ENCODE measurements around the gene SNRPD3. TPM values are rescaled to one million over a fixed set of nuclear protein-coding genes. Genes with fewer than 3 reads are reported as not detected.
"Not testable (repeated sequence)": the region's sequence is repeated elsewhere in the genome, so short reads cannot be mapped to it uniquely, and the experiment has no call there.

SNRPD3 gene
- polyA plus RNA-seq, 3 donors: 221 to 231 (median 227) TPM

DNA sequence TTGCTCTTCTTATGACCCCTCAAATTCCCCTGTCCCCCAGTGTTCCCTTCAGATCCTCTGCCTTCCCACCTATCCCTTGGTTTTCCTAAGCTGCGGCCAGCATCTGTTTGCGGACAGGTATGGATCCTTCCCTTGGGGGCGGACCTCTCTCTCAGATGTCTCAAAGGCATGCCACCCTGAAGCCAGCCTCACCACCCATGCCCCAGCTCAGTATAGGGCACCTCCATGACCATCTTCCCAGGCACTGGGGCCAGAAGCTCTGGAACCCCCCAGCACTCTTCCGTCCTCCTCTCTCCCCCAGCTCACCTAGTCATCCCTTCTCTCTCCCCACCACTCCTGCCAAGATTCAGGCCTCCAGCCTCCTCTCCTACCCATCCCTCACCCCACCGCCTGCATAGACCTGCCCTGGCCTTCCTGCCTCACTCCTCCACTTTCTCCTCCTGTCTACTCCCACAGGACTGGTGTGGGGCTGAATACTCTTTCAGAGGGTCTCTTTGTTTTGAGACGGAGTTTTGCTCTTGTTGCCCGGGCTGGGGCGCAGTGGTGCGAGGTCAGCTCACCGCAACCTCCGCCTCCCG lies 34.9 kb downstream of the SNRPD3 start:
- no peak for DNase-seq (ENCODE audit: low read depth in 3 of 3, low spot score in 2 of 3)

DNA sequence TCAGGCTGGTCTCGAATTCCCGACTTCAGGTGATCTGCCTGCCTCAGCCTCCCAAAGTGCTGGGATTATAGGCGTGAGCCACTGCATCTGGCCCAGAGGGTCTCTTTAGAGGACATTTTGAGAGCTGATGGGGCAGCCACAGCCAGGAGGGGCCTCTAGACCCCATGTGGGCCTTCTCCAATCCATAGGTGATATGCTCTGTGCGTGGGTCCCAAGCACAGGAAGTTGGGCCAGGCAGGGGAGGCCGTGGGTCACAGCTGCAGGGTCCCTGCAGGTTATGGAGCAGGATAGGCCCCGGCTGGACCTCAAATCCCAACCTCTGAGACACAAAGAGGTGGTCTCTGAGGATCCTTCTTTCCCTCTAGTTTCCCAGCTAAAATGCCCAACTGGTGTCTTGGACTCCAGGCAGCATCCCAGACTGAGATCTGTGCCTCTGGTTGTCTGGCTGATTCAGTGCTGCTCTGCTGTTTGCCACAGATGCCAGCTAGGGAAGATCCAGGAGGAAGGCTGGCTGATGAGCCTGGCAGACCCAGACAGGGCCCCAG lies 35.6 kb downstream of the SNRPD3 start:
- no peak for DNase-seq (ENCODE audit: low read depth in 3 of 3, low spot score in 2 of 3)

DNA sequence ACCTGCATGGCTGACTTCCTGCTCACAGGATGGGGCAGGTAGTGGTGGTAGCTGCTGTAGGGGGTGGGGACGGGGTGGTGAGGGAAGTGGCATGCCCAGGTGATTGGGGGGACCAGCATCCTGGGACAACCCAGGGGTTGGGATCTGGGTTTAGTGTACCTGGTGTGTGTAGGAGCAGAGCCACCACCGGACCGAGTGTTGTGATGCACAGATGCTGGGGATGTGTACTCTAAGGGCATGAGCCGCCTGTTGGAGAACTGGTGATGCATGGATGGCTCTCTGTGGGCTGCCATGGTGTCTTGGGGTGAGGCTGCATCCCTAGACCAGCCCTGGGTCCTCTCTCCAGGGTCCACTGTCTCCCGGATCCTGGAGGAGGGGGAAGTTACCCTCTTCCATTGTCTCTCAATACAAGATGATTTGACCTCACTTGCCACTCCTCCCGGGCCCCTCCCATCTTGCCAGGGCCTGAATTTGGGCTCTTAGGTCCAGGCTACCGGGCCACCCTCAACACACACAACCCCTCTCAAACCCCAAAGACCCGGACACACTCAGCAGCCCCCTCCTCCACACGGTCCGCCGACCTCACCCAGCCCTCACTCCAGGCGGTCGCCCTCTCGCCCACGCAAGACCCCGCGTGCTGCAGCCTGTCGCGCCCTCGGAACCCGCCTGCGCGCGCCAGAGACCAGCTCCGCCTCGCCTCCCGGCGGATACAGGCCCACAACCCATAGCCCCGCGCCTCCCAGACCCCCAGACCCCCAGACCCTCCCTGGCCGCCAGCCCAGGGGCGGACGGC lies 36.5 kb downstream of the SNRPD3 start:
- DNase-seq (ENCODE audit: low read depth in 3 of 3, low spot score in 2 of 3): no peak

DNA sequence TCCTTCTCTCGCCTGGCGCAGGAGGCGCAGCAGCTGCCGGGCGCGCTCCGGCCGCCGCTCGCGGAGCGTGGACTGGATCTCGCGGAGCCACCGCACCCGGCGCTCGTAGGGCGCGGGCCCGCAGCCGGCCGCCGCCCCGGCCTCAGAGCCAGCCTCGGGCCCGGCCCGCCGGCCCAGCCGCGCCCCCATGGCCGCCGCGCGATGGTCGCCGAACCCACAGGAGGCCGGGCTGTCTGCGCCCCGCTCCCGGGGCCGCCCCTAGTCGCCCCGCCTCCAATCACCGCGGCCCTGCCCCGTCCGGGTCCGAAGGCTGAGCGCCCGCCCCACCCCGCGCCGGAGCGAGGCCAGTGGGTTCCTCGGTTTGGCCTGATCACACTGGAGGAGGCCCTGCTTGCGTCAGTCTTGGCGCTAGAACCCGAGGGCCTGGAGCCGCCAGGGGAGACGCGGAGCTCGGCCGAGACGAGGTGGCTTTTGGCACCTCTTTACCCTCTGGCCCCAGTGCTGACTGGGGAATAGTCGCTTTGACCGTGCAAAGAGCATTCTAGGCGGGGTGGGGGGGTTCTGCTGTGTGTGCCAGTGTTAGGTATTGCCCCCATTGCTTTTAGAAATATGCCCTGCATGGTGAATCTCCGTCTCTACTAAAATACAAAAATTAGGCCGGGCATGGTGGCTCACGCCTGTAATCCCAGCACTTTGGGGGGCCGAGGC lies 37.2 kb downstream of the SNRPD3 start, which contains the start of gene LRRC75B:
TSS of gene LRRC75B (minus strand) at position 223 of the 708 bp plus-strand sequence. CDS start at position 189, 34 bp downstream.
- DNase-seq (ENCODE audit: low read depth in 3 of 3, low spot score in 2 of 3): peak in 2 of 3 donors; percentile 59 to 66

DNA sequence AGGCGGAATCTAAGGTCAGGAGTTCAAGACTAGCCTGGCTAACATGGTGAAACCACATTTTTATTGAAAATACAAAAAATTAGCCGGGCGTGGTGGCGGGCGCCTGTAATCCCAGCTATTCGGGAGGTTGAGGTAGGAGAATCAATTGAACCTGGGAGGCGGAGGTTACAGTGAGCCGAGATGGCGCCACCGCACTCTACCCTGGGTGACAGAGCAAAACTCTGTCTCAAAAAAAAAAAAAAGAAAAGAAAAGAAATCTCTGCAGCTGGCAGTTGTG lies 37.7 kb downstream of the SNRPD3 start:
- not testable (repeated sequence) for DNase-seq (ENCODE audit: low read depth in 3 of 3, low spot score in 2 of 3)

DNA sequence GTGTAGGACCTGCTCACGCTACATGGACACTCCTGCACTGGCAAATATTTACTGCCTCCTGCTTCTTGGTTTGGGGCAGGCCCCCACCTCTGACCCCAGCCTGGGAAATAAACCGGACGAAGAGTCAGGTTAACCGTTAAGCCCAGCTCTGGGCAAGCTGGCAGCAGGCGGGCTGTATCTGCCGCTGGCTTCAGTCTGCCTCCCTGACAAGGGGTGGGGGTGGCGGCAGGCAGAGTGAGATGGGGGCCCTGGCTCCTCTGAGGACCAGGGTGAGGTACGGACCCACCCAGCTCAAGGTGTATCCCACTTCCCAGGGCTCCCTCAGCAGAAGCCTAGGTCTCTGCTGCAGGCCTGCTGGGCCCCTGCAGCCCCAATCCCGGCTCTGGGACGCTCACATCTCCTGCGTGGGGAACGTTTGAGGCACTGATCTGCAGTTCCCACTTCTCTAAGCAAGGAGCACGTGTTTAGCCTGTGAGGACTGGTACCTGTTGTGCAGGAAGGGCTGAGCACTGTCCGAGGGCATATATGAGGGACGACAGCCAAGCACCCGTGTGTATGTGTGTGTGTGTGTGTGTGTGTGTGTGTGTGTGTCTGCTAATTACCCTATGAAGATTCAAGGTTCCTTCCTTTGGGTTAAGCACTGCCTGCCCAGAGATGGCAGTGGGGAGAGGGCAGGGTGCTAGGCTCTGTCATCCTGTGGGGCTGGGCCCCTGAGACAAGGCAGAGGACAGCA lies 38.2 kb downstream of the SNRPD3 start:
- DNase-seq (ENCODE audit: low read depth in 3 of 3, low spot score in 2 of 3): no peak

DNA sequence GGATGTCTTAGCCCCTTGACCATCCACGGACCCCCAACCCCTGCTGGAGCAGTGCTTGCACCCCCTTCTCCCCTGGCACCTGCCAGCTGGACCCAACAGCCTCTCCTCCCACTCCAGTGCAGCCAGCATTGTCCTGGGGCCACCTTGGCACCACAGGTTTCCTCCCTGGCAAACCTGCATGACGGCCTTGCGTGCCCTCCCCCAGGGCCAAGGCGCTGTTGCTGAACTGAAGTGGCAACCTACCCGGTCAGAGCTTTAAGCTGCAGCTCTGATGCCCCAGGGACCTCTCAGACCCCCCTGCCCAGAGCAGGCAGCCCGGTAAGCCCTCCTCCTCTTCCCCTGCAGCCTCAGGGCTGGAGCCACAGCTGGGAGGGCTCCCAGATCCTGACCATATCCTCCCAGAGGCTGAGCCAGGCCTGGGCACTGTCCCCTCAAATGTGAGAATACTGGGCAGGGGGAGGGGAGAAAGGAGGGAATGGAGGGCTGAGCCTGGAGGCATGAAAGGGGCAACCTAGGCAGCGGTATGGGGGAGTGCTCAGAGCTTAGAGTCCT lies 38.8 kb downstream of the SNRPD3 start:
- DNase-seq (ENCODE audit: low read depth in 3 of 3, low spot score in 2 of 3): no peak

DNA sequence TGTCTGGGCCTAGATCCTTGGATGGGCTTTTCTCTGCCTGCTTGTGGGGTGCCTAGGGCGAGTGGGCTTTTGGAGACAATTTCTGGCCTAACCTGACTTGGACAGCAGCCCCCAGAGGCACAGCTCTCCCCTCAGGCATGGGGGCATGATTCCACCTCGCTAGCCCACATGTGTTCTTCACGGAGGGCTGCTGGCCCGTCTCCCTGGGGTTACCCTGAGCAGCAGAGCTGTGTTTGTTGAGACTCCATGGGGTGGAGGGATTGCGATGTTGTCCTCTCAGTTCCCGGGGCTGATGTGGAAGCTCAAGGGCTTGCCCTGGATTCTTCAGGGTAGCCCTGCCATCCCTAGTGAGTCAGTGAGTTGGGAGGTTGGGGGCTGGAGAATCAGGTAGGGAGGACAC lies 39.4 kb downstream of the SNRPD3 start:
- no peak for DNase-seq (ENCODE audit: low read depth in 3 of 3, low spot score in 2 of 3)

DNA sequence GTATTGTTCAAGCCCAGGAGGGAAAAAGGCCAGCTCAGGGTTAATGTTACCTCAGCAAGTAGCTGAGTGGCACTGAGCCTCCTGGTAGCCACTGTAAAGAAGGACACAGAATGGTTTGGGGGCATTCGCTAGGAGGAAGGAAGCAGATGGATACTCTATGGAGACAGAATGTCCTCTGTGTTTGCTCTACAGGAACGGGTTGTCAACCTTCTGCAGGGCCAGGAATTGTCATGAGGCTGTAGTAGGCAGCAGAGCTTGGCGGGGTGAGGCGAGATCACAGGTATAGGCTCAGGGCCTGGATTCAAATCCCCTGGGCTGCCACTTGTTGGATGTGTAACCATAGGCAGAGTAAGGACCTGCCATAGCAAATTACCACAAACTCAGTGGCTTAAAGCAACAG lies 40.1 kb downstream of the SNRPD3 start:
- DNase-seq (ENCODE audit: low read depth in 3 of 3, low spot score in 2 of 3): no peak

DNA sequence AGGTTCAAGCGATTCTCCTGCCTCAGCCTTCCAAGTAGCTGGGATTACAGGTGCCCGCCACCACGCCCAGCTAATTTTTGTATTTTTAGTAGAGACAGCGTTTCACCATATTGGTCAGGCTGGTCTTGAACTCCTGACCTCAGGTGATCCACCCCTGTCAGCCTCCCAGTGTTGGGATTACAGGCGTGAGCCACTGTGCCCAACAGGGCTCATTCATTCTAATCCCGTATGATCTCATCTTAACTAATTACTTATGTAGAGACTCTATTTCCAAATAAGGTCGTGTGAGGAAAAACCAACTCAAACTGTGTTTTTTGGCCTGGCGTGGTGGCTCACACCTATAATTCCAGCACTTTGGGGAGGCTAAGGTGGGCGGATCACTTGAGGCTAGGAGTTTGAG lies 41.3 kb downstream of the SNRPD3 start:
- DNase-seq (ENCODE audit: low read depth in 3 of 3, low spot score in 2 of 3): not testable (repeated sequence)

DNA sequence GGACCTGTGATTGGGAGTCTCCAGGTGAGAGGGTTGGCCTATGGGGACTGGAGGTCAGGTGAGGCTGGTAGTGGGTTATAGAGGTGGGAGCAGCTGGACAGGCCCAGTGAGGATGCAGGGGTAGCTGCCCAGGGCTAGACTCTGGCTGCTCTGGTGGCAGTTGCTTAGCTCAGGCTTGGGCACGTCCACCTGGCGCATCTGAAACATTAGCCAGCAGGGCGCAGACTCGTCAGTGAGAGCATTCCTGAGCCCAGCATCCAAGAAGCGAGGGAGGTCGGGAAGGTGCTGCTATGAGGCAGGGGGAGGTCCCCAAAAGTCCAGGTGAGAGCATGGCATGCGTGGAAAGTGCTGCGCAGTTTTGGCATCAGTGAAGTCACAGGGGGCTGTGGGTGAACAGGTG lies 43.7 kb downstream of the SNRPD3 start:
- DNase-seq (ENCODE audit: low read depth in 3 of 3, low spot score in 2 of 3): no peak

DNA sequence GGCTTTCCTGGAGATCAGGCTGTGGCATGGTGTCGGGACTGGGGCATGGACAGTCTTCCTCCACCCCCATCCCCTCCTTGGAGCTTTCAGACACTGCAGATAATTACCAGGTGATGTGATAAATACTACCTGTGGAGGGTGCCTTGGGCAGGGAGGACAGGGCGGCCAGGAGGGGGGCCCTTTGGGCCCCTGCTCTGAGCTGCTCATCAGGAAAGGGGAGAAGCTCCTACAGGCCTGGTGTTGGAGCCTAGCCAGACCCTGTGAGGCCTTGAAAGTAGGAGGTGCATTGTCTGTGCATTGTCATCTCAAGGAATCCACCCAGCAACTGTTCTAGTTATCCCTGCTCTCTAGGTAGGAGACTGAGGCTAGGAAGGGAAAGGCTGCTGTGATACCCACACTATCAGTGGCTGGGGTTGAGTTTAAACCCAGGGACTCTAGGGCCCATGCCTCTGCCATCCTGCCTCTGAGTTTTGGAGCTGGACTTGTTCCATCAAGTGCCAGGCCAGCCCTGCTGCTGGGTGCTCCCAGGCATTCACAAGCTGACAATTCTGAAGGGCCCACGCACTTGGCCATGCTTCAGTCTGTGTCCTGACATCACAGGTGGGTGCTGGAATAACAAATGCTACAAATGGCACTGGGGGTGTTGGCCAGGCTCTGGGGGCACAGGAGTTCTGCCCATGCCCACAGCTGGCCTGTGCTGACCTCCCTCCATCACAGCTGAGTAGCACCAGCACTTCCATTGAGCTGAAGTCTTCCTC lies 44.3 kb downstream of the SNRPD3 start:
- not testable (repeated sequence) for DNase-seq (ENCODE audit: low read depth in 3 of 3, low spot score in 2 of 3)

DNA sequence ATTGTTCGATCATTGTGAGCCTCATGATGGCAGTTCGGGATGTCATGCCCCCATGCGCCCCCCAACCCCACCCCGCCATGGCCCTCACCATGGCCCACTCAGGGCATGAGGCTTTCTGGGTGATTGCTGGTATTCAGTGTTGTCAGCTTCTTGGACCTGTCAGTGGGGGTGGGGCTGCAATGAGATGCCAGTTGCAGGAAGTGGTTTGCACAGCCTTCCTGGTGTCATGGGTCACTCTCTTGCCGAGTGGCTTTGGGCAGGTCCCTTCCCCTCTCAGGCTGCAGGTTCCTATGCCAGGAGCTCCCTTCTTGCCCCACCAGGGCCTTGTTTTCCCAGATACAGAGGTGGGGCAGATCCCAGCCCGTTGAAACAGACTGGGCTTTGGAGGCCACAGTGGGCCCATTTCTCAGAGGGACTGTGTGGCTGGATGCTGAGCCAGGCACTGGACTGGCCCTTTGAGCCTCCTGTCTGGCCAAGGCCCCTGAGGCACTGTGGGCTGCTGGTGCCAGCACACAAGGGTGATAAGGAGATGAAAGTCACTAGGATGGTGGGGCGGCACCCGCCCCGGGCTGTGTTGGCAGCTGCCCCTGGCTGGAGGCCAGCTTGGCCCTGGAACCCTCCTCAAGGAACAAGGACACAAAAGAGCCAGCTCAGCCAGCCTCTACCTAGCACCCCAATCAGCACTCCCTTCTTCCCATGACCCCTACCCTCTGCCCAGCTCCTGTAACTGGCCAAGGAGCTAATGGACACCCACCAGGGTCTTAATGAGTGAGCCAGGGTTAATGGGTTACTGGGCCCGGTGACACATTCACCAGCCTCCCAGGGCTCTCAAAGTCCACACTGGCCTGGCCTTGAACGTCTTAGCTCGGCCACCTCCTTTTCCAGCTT lies 45.7 kb downstream of the SNRPD3 start:
- no peak for DNase-seq (ENCODE audit: low read depth in 3 of 3, low spot score in 2 of 3)

DNA sequence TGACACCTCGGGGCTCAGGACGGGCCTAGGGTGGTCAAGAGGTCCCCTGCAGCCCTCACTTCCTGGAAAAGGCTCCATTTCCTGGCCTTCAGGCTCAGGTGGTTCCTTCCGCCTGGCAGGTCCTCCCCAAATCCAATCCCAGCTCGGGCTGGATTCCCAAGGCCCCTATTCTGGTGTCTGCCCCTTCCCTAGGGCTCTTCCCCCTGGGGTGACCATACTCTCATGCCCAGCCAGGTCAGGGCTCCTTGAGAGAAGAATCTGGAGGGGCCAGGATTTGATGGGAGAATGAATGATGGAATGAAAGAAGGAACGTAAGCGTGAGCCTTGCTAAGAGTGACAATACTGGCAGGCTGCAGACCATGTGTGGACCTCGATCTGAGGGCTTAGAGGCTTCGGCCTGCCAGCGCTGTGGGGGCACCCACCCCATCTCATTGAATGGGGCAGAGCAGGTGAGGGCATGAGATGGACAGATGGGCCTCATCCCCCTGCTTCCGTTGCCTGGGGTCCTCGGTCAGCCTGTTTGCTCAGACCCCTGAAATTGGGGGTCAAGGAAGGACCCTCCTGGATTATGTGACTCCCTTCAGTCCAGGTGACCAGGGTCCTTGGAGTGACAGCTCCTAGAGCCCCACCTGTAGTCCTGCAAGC lies 46.4 kb downstream of the SNRPD3 start:
- not testable (repeated sequence) for DNase-seq (ENCODE audit: low read depth in 3 of 3, low spot score in 2 of 3)

DNA sequence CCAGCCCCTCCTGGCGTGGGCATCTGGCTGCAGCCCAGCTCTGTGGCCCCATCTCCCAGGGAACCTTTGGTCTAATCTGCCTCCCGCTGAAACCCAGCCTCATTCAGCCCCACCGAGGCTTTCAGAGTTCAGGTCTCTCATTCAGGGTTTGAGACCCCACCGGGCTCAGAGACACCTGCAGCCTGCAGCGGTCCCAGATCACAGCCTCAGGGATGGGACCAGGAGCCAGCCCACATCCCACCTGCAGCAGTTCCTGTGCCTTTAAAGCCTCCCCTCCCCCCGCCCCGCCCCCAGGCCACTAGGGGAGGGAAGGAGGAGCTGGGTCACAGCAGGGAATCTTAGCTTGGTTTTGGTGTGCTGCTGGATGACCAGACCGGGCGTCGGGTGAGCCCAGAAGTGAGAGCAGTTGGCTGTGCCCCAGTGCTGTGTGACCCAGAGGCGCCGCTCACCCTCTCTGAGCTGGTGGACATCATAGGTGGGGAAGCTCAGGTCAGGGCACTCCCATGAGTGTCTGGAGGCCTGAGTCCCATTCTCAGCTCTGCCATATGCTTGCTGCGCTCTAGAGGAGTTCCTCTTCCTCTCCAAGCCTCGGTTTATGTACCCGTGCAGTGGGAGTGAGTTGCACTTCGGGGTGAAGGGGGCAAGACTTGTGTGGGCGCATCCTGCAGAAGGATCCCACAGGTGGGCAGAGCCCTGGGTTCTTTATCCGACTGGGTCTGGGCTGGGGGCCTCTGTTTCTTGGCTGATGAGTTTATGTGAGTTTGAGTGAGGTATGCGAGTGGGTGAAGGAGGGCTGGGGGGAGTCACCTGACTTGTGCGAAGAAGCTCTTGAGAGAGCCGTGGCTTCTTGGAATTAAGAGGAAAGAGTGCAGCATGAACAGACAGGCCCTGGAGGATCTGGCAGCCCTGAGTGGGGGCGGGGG lies 47.3 kb downstream of the SNRPD3 start, which contains the start of gene GGT1:
TSS of gene GGT1 (plus strand) at position 347 of the 923 bp plus-strand sequence. CDS start 7,889 bp downstream, outside the sequence.
- DNase-seq (ENCODE audit: low read depth in 3 of 3, low spot score in 2 of 3): not testable (repeated sequence)

DNA sequence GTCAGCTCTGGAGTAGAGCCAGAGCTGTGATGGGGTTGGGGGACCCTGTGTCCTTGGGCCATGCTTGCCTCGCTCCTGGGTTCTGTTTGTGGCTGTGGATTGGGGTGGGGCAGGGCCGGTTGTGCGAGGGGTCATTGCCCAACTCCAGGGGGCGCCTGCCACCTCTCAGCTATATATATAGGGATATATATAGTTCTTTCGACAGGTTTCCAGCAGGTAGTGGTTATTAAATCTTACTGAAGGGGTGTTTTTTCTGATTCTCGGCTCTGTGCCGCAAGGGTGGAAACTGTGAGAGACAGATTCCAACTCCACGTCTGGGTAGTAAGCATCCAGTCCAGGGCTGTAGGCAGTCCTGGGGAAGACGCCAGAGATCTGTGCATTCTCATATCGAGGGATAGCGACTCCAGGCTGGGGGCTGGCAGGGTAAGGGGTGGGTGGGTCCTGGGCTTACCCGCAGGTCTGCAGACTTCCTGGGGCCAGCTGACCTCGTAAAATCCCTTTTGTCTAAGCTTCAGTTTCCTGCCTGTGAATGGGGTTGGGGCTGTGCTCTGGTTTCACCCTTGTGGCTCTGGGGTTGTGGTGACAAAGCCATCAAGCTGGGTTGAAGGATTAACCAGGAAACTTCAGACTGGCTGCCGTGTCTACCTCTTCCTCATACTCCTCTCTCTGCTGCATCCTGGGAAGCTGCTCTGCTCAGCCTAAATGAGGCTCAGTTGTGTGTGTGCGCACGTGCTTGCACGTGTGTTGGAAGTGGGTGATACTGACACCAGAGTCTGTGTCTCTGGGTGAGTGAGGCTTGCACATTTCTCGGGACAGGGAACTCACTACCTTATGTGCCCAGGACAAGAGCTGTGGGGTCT lies 48.2 kb downstream of the SNRPD3 start:
- DNase-seq (ENCODE audit: low read depth in 3 of 3, low spot score in 2 of 3): not testable (repeated sequence)
